Measurements from ENCODE around the gene DUS3L.

DNA sequence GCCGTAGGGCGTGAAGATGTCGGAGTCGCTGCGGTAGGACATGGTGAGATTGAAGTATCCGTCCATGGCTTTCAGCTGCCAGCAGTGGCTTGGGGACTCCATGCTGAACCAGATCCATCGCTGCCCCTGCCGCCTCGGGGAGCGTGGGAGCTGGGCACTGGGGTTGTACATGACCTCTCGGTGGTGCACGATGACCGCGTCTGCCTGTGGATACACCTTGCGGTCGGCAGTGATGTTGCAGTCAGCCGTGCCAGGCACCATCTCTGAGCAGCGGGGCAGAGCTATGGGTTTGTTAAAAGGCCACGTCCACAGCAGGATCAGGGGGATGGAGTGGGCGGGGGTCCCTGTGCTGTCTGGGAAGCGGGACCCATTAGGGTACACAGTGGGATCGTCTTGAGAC lies 41.1 kb upstream of the DUS3L start:
- TF ChIP-seq, protein P1, sequence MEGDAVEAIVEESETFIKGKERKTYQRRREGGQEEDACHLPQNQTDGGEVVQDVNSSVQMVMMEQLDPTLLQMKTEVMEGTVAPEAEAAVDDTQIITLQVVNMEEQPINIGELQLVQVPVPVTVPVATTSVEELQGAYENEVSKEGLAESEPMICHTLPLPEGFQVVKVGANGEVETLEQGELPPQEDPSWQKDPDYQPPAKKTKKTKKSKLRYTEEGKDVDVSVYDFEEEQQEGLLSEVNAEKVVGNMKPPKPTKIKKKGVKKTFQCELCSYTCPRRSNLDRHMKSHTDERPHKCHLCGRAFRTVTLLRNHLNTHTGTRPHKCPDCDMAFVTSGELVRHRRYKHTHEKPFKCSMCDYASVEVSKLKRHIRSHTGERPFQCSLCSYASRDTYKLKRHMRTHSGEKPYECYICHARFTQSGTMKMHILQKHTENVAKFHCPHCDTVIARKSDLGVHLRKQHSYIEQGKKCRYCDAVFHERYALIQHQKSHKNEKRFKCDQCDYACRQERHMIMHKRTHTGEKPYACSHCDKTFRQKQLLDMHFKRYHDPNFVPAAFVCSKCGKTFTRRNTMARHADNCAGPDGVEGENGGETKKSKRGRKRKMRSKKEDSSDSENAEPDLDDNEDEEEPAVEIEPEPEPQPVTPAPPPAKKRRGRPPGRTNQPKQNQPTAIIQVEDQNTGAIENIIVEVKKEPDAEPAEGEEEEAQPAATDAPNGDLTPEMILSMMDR (IDR thresholded peaks at IDR 0.05; ENCODE audit: insufficient read depth, low read length): no peak
- TF ChIP-seq POLR2AphosphoS5 (IDR thresholded peaks at IDR 0.05; ENCODE audit: low read depth) (no peak), GABPA (IDR thresholded peaks at IDR 0.05; ENCODE audit: low read depth) (no peak)
- TF ChIP-seq, protein P2, sequence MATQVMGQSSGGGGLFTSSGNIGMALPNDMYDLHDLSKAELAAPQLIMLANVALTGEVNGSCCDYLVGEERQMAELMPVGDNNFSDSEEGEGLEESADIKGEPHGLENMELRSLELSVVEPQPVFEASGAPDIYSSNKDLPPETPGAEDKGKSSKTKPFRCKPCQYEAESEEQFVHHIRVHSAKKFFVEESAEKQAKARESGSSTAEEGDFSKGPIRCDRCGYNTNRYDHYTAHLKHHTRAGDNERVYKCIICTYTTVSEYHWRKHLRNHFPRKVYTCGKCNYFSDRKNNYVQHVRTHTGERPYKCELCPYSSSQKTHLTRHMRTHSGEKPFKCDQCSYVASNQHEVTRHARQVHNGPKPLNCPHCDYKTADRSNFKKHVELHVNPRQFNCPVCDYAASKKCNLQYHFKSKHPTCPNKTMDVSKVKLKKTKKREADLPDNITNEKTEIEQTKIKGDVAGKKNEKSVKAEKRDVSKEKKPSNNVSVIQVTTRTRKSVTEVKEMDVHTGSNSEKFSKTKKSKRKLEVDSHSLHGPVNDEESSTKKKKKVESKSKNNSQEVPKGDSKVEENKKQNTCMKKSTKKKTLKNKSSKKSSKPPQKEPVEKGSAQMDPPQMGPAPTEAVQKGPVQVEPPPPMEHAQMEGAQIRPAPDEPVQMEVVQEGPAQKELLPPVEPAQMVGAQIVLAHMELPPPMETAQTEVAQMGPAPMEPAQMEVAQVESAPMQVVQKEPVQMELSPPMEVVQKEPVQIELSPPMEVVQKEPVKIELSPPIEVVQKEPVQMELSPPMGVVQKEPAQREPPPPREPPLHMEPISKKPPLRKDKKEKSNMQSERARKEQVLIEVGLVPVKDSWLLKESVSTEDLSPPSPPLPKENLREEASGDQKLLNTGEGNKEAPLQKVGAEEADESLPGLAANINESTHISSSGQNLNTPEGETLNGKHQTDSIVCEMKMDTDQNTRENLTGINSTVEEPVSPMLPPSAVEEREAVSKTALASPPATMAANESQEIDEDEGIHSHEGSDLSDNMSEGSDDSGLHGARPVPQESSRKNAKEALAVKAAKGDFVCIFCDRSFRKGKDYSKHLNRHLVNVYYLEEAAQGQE (IDR thresholded peaks at IDR 0.05; ENCODE audit: insufficient replicate concordance, low read depth): no peak

All from HL-60 (cell line).